ENCODE results near the gene DNAJC25. TPM values are rescaled to one million over a fixed set of nuclear protein-coding genes. Genes with fewer than 3 reads are reported as not detected.

DNAJC25 gene
- total and polyA plus RNA-seq, 2 of the 13 experiments (the other 11 are each of a cell fraction or from before 2014, with no cell fraction given), result 5.7 to 10.2 TPM

DNA sequence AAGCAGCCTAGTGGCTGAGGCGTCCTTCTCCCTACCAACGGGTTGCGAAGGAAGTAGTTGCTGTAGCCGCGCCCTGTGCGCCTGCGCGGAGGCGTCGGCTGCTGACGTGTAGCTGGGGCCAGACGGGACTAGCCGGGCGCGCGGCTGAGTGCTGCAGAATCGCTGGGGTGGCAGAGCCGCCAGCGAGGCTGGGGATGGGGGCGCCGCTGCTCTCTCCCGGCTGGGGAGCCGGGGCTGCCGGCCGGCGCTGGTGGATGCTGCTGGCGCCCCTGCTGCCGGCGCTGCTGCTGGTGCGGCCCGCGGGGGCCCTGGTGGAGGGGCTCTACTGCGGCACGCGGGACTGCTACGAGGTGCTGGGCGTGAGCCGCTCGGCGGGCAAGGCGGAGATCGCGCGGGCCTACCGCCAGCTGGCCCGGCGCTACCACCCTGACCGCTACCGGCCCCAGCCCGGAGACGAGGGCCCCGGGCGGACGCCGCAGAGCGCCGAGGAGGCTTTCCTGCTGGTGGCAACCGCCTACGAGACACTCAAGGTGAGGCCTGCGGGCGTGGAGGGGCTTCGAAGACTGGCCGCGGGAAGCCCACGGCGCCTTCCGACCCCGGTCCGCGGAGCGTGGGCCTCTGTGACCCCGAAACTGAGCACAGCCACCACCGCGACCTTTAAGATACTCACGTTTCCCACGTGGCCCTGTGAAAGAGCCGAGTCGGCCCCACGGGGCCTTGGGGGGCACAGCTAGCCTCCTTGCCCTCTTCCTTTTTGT, at the start of gene DNAJC25 (continued):
- TF ChIP-seq, protein P1, sequence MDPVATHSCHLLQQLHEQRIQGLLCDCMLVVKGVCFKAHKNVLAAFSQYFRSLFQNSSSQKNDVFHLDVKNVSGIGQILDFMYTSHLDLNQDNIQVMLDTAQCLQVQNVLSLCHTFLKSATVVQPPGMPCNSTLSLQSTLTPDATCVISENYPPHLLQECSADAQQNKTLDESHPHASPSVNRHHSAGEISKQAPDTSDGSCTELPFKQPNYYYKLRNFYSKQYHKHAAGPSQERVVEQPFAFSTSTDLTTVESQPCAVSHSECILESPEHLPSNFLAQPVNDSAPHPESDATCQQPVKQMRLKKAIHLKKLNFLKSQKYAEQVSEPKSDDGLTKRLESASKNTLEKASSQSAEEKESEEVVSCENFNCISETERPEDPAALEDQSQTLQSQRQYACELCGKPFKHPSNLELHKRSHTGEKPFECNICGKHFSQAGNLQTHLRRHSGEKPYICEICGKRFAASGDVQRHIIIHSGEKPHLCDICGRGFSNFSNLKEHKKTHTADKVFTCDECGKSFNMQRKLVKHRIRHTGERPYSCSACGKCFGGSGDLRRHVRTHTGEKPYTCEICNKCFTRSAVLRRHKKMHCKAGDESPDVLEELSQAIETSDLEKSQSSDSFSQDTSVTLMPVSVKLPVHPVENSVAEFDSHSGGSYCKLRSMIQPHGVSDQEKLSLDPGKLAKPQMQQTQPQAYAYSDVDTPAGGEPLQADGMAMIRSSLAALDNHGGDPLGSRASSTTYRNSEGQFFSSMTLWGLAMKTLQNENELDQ (CRISPR knock-in tag; IDR thresholded peaks at IDR 0.05; ENCODE audit: borderline replicate concordance), result no peak
- peak; percentile 41; the same call in 1 of the 2 replicates for TF ChIP-seq ARID2 (CRISPR knock-in tag; IDR thresholded peaks at IDR 0.05; ENCODE audit: borderline replicate concordance)
- no peak; the same call in 1 of the 2 replicates for TF ChIP-seq JUND (CRISPR knock-in tag; IDR thresholded peaks at IDR 0.05)
- 0 out of 2 replicates have a peak, but pooled peaks have one; percentile 13 for TF ChIP-seq ZNF619 (CRISPR knock-in tag; IDR thresholded peaks at IDR 0.05)
- TF ChIP-seq SPEN (CRISPR knock-in tag; IDR thresholded peaks at IDR 0.05; ENCODE audit: low read depth), result peak; percentile 89
- peak; percentile 81; the same call in 1 of the 2 replicates for TF ChIP-seq MEIS1 (CRISPR knock-in tag; IDR thresholded peaks at IDR 0.05; ENCODE audit: borderline replicate concordance)
- TF ChIP-seq ISX (CRISPR knock-in tag; conservative IDR thresholded peaks at IDR 0.05), result 0 out of 2 replicates have a peak, but pooled peaks have one; percentile 17
- TF ChIP-seq KDM3A (CRISPR knock-in tag; IDR thresholded peaks at IDR 0.05; ENCODE audit: low read depth), result peak; percentile 59; the same call in 1 of the 2 replicates
- TF ChIP-seq, protein P2, sequence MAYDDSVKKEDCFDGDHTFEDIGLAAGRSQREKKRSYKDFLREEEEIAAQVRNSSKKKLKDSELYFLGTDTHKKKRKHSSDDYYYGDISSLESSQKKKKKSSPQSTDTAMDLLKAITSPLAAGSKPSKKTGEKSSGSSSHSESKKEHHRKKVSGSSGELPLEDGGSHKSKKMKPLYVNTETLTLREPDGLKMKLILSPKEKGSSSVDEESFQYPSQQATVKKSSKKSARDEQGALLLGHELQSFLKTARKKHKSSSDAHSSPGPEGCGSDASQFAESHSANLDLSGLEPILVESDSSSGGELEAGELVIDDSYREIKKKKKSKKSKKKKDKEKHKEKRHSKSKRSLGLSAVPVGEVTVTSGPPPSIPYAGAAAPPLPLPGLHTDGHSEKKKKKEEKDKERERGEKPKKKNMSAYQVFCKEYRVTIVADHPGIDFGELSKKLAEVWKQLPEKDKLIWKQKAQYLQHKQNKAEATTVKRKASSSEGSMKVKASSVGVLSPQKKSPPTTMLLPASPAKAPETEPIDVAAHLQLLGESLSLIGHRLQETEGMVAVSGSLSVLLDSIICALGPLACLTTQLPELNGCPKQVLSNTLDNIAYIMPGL (CRISPR knock-in tag; IDR thresholded peaks at IDR 0.05; ENCODE audit: borderline replicate concordance in 1 of 2, low read depth in 1 of 2), result peak; percentile 80 to 96; a peak in 3 of 4 replicates
- TF ChIP-seq MXD4 (CRISPR knock-in tag; IDR thresholded peaks at IDR 0.05), result peak; percentile 16; the same call in 1 of the 2 replicates
- TF ChIP-seq, protein P3, sequence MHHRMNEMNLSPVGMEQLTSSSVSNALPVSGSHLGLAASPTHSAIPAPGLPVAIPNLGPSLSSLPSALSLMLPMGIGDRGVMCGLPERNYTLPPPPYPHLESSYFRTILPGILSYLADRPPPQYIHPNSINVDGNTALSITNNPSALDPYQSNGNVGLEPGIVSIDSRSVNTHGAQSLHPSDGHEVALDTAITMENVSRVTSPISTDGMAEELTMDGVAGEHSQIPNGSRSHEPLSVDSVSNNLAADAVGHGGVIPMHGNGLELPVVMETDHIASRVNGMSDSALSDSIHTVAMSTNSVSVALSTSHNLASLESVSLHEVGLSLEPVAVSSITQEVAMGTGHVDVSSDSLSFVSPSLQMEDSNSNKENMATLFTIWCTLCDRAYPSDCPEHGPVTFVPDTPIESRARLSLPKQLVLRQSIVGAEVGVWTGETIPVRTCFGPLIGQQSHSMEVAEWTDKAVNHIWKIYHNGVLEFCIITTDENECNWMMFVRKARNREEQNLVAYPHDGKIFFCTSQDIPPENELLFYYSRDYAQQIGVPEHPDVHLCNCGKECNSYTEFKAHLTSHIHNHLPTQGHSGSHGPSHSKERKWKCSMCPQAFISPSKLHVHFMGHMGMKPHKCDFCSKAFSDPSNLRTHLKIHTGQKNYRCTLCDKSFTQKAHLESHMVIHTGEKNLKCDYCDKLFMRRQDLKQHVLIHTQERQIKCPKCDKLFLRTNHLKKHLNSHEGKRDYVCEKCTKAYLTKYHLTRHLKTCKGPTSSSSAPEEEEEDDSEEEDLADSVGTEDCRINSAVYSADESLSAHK (CRISPR knock-in tag; IDR thresholded peaks at IDR 0.05; ENCODE audit: borderline replicate concordance), result 0 out of 2 replicates have a peak, but pooled peaks have one; percentile 4
- TF ChIP-seq ZEB1 (IDR thresholded peaks at IDR 0.05; ENCODE audit: insufficient replicate concordance, low read depth), result no peak
- peak; percentile 71; the same call in 1 of the 2 replicates for TF ChIP-seq RFXAP (CRISPR knock-in tag; IDR thresholded peaks at IDR 0.05; ENCODE audit: borderline replicate concordance)
- TF ChIP-seq, protein P4, sequence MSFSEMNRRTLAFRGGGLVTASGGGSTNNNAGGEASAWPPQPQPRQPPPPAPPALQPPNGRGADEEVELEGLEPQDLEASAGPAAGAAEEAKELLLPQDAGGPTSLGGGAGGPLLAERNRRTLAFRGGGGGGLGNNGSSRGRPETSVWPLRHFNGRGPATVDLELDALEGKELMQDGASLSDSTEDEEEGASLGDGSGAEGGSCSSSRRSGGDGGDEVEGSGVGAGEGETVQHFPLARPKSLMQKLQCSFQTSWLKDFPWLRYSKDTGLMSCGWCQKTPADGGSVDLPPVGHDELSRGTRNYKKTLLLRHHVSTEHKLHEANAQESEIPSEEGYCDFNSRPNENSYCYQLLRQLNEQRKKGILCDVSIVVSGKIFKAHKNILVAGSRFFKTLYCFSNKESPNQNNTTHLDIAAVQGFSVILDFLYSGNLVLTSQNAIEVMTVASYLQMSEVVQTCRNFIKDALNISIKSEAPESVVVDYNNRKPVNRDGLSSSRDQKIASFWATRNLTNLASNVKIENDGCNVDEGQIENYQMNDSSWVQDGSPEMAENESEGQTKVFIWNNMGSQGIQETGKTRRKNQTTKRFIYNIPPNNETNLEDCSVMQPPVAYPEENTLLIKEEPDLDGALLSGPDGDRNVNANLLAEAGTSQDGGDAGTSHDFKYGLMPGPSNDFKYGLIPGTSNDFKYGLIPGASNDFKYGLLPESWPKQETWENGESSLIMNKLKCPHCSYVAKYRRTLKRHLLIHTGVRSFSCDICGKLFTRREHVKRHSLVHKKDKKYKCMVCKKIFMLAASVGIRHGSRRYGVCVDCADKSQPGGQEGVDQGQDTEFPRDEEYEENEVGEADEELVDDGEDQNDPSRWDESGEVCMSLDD (CRISPR knock-in tag; IDR thresholded peaks at IDR 0.05; ENCODE audit: borderline replicate concordance), result no peak
- TF ChIP-seq MBD4 (IDR thresholded peaks at IDR 0.05; ENCODE audit: borderline replicate concordance, low read length), result no peak
- no peak for TF ChIP-seq ONECUT2 (CRISPR knock-in tag; IDR thresholded peaks at IDR 0.05)
- TF ChIP-seq, protein P5, sequence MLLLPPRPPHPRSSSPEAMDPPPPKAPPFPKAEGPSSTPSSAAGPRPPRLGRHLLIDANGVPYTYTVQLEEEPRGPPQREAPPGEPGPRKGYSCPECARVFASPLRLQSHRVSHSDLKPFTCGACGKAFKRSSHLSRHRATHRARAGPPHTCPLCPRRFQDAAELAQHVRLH (CRISPR knock-in tag; IDR thresholded peaks at IDR 0.05; ENCODE audit: borderline replicate concordance, low read depth), result 0 out of 2 replicates have a peak, but pooled peaks have one; percentile 1
- no peak for TF ChIP-seq SUZ12 (IDR thresholded peaks at IDR 0.05; ENCODE audit: low read depth, low read length)

Data from HepG2 (cell line).